Measurements from ENCODE around the gene MRPL12. TPM values are rescaled to one million over a fixed set of nuclear protein-coding genes. Genes with fewer than 3 reads are reported as not detected.

MRPL12 gene
- total and polyA plus RNA-seq, 2 of the 13 experiments (the other 11 are each of a cell fraction or from before 2014, with no cell fraction given) = 39.1 to 94.1 TPM

GRCh38 chr17:81711814-81712467 lies 8.8 kb downstream of the MRPL12 start, which contains the start of gene SLC25A10 (continued):
- TF ChIP-seq LBX2 (CRISPR knock-in tag; IDR thresholded peaks at IDR 0.05; ENCODE audit: borderline replicate concordance) (peak; percentile 99), ERF (CRISPR knock-in tag; IDR thresholded peaks at IDR 0.05) (peak; percentile 100), IKZF5 (CRISPR knock-in tag; IDR thresholded peaks at IDR 0.05) (peak; percentile 98), SNAPC2 (CRISPR knock-in tag; IDR thresholded peaks at IDR 0.05) (peak; percentile 98), TSC22D2 (CRISPR knock-in tag; IDR thresholded peaks at IDR 0.05; ENCODE audit: borderline replicate concordance) (peak; percentile 98), ZNF570 (CRISPR knock-in tag; IDR thresholded peaks at IDR 0.05; ENCODE audit: borderline replicate concordance) (peak; percentile 96; the same call in 1 of the 2 replicates), ZNF816 (CRISPR knock-in tag; IDR thresholded peaks at IDR 0.05; ENCODE audit: borderline replicate concordance) (peak; percentile 97), ZNF33A (CRISPR knock-in tag; IDR thresholded peaks at IDR 0.05; ENCODE audit: borderline replicate concordance) (no peak), DMAP1 (CRISPR knock-in tag; IDR thresholded peaks at IDR 0.05) (peak; percentile 95), ZSCAN29 (CRISPR knock-in tag; conservative IDR thresholded peaks at IDR 0.05) (peak; percentile 89; the same call in 1 of the 2 replicates), RNF2 (conservative IDR thresholded peaks at IDR 0.05; ENCODE audit: low read depth) (peak; percentile 98), SRY (CRISPR knock-in tag; IDR thresholded peaks at IDR 0.05) (peak; percentile 99), SRSF4 (IDR thresholded peaks at IDR 0.05; ENCODE audit: low read depth, low read length, poor library complexity, severe bottlenecking) (peak; percentile 75), GLI4 (CRISPR knock-in tag; IDR thresholded peaks at IDR 0.05; ENCODE audit: borderline replicate concordance) (peak; percentile 80), SP4 (CRISPR knock-in tag; IDR thresholded peaks at IDR 0.05) (peak; percentile 86), NFYC (CRISPR knock-in tag; IDR thresholded peaks at IDR 0.05) (peak; percentile 70), FOXK1 (CRISPR knock-in tag; IDR thresholded peaks at IDR 0.05; ENCODE audit: borderline replicate concordance, low read depth) (peak; percentile 83), ZNF263 (CRISPR knock-in tag; IDR thresholded peaks at IDR 0.05) (peak; percentile 88), PRDM10 (CRISPR knock-in tag; IDR thresholded peaks at IDR 0.05; ENCODE audit: low read depth) (peak; percentile 73), CCDC6 (CRISPR knock-in tag; IDR thresholded peaks at IDR 0.05) (peak; percentile 100), HIVEP1 (CRISPR knock-in tag; IDR thresholded peaks at IDR 0.05) (peak; percentile 92)

Measured in HepG2 (cell line).